MM.1S (cell line): ENCODE measurements around the gene FBXO46.

Experiments
- DNase-seq: peaks from one replicate; pipeline ENCODE4 v3.0.0-alpha.2; 2015
- H2AFZ ChIP-seq: fragments of 300-600 bp; sonication (generic); 2 replicates; pipeline ENCODE4 v1.6.0; 2016; ENCODE audit warnings: antibody characterized with exemption, low read length
- H3F3A ChIP-seq: fragments of 300-600 bp; sonication (generic); 2 replicates; pipeline ENCODE4 v1.6.1; 2016; ENCODE audit warnings: mild to moderate bottlenecking, antibody characterized with exemption, low read length, moderate library complexity, mixed read lengths; ENCODE audit not compliant: insufficient read depth
- H3K27ac ChIP-seq: fragments of 300-600 bp; sonication (generic); 2 replicates; pipeline ENCODE4 v1.5.1; 2016; ENCODE audit warnings: mild to moderate bottlenecking, low read length
- H3K27me3 ChIP-seq: fragments of 300-600 bp; sonication (generic); replicated peaks from 2 replicates; pipeline ENCODE4 v1.6.0; 2016; ENCODE audit warnings: low read length; ENCODE audit not compliant: insufficient read depth
- H3K36me3 ChIP-seq: fragments of 300-600 bp; sonication (generic); replicated peaks from 2 replicates; pipeline ENCODE4 v1.6.1; 2016; ENCODE audit warnings: mild to moderate bottlenecking, low read length, mixed read lengths; ENCODE audit not compliant: insufficient read depth
- H3K4me1 ChIP-seq: fragments of 300-600 bp; sonication (generic); 2 replicates; pipeline ENCODE4 v1.6.1; 2016; ENCODE audit warnings: low read length, mixed read lengths
- H3K4me2 ChIP-seq: fragments of 300-600 bp; sonication (generic); 2 replicates; pipeline ENCODE4 v1.6.0; 2016; ENCODE audit warnings: low read depth, low read length
- H3K4me3 ChIP-seq: fragments of 300-600 bp; sonication (generic); 2 replicates; pipeline ENCODE4 v1.5.1; 2016; ENCODE audit warnings: low read length, mixed read lengths
- H3K79me2 ChIP-seq: fragments of 300-600 bp; sonication (generic); 2 replicates; pipeline ENCODE4 v1.6.1; 2016; ENCODE audit warnings: mixed run types, low read length, mixed read lengths
- H3K9ac ChIP-seq: fragments of 300-600 bp; sonication (generic); 2 replicates; pipeline ENCODE4 v1.6.1; 2016; ENCODE audit warnings: low read length, mixed read lengths
- H3K9me2 ChIP-seq: fragments of 300-600 bp; sonication (generic); replicated peaks from 2 replicates; pipeline ENCODE4 v1.6.1; 2016; ENCODE audit warnings: mild to moderate bottlenecking, low read length, mixed read lengths; ENCODE audit not compliant: insufficient read depth
- H3K9me3 ChIP-seq: fragments of 300-600 bp; sonication (generic); replicated peaks from 2 replicates; pipeline ENCODE4 v1.6.1; 2016; ENCODE audit warnings: mild to moderate bottlenecking, low read length, mixed read lengths; ENCODE audit not compliant: insufficient read depth
- H4K20me1 ChIP-seq: fragments of 300-600 bp; sonication (generic); 2 replicates; pipeline ENCODE4 v1.6.1; 2016; ENCODE audit warnings: mild to moderate bottlenecking, low read length, moderate library complexity, mixed read lengths; ENCODE audit not compliant: insufficient read depth
- EZH2 ChIP-seq: fragments of 300-600 bp; sonication (generic); optimal IDR thresholded peaks from 2 replicates; pipeline ENCODE3; 2017; ENCODE audit warnings: low read depth, mild to moderate bottlenecking, antibody characterized with exemption, low read length, mixed read lengths
- EZH2phosphoT487 ChIP-seq: fragments of 300-600 bp; sonication (generic); IDR thresholded peaks from 2 replicates; pipeline ENCODE4 v1.6.1; 2018; ENCODE audit warnings: antibody characterized with exemption, low read length
- TF ChIP-seq, protein P1 (sequence below): fragments of 300-600 bp; sonication (generic); IDR thresholded peaks from 2 replicates; pipeline ENCODE4 v1.5.1; 2016; ENCODE audit warnings: antibody characterized with exemption, low read length, mixed read lengths

FBXO46 gene

DNA sequence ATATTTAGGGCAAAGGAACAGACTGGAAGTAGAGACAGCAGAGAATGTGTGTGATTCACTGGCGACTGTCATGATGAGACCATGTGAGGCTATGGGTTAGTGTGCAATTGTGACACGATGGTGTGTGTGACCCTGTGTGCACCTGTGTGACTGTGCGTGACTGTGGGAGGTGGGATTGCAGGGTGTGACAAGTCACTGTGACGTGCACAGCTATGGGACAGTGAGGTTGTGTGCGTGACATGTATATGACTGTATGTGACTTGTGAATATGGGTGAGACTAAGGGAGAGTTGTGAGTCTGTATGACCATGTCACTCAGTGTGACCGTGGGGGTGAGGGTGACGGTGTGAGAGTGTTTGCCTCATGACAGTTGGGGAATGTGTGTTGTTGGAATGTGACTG is 66.1 kb downstream of the FBXO46 start:
- H3K9me3 ChIP-seq, result no peaks in the 10 kb centered on the region
- H2AFZ ChIP-seq, result no peak overlapping the region
- peaks cover 4% of the 10 kb centered on the region; the same call in 1 of the 2 replicates for H3F3A ChIP-seq
- DNase-seq, result no peak
- no peak overlapping the region for H3K4me2 ChIP-seq
- H3K36me3 ChIP-seq, result no peaks in the 10 kb centered on the region
- no peaks in the 10 kb centered on the region for H3K79me2 ChIP-seq
- no peaks in the 10 kb centered on the region for H3K9me2 ChIP-seq
- H4K20me1 ChIP-seq, result no peaks in the 10 kb centered on the region
- H3K9ac ChIP-seq, result no peak overlapping the region
- H3K27me3 ChIP-seq, result peaks cover 43% of the 10 kb centered on the region
- peaks cover 5% of the 10 kb centered on the region; the same call in 1 of the 2 replicates for H3K4me1 ChIP-seq
- H3K27ac ChIP-seq, result no peak overlapping the region
- TF ChIP-seq, protein P1, sequence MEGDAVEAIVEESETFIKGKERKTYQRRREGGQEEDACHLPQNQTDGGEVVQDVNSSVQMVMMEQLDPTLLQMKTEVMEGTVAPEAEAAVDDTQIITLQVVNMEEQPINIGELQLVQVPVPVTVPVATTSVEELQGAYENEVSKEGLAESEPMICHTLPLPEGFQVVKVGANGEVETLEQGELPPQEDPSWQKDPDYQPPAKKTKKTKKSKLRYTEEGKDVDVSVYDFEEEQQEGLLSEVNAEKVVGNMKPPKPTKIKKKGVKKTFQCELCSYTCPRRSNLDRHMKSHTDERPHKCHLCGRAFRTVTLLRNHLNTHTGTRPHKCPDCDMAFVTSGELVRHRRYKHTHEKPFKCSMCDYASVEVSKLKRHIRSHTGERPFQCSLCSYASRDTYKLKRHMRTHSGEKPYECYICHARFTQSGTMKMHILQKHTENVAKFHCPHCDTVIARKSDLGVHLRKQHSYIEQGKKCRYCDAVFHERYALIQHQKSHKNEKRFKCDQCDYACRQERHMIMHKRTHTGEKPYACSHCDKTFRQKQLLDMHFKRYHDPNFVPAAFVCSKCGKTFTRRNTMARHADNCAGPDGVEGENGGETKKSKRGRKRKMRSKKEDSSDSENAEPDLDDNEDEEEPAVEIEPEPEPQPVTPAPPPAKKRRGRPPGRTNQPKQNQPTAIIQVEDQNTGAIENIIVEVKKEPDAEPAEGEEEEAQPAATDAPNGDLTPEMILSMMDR, result no peak
- TF ChIP-seq EZH2phosphoT487 (no peak), EZH2 (no peak)
- H3K4me3 ChIP-seq, result no peak overlapping the region

DNA sequence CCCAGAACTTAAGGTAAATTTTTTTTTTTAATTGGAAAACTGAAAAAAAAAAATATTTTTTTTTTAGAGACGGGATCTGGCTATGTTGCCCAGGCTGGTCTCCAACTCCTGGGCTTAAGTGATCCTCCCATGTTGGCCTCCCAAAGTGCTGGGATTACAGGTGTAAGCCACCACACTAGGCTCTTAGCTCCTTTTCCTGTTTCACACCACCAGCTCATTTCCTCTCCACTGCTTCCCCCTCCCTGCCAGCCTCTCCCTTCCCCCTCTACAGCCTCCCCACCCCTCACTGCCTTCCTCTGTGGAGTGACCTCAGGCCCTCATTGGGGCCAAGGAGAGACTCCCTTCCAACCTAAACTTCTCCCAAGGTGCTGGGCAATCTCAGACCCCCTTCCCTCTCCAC is 66.9 kb downstream of the FBXO46 start:
- Histone ChIP-seq H3K9me2 (no peaks in the 10 kb centered on the region), H3K9ac (no peak overlapping the region), H3K4me3 (no peak overlapping the region), H3K27me3 (peaks cover 44% of the 10 kb centered on the region), H3F3A (peaks cover 4% of the 10 kb centered on the region; the same call in 1 of the 2 replicates), H3K4me2 (no peak overlapping the region), H4K20me1 (no peaks in the 10 kb centered on the region), H3K27ac (no peak overlapping the region), H3K36me3 (no peaks in the 10 kb centered on the region), H3K4me1 (peaks cover 5% of the 10 kb centered on the region; the same call in 1 of the 2 replicates), H2AFZ (no peak overlapping the region), H3K79me2 (no peaks in the 10 kb centered on the region), H3K9me3 (no peaks in the 10 kb centered on the region)
- no peak for TF ChIP-seq EZH2
- TF ChIP-seq EZH2phosphoT487, result no peak
- TF ChIP-seq, protein P1, result no peak
- DNase-seq, result no peak

DNA sequence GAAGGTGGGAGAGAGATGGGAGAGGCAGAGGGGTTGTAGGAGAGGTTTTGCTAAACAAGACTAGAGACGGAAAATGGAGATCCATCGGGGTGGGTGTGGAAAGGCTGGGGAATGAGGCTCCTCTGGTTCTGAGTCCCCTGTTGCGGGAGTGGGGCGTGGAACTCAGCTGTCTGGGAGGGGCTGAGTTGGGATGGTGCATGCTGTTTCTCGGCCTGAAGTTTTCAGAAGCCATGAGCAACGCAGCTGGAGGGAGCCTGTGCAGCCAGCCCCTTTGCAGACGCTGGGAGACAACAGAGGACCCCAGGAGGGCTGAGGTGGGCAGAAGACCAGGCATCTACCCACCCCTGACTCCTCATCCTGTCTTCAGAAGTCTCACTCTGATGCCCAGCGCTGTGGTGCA is 70.1 kb downstream of the FBXO46 start:
- Histone ChIP-seq H3K4me1 (no peaks in the 10 kb centered on the region), H3K36me3 (no peaks in the 10 kb centered on the region), H3K27ac (no peak overlapping the region), H2AFZ (no peak overlapping the region), H3K9me3 (no peaks in the 10 kb centered on the region), H3K4me3 (no peak overlapping the region), H3K4me2 (no peak overlapping the region), H3F3A (no peaks in the 10 kb centered on the region), H3K9me2 (no peaks in the 10 kb centered on the region), H3K79me2 (no peaks in the 10 kb centered on the region), H3K27me3 (peaks cover 47% of the 10 kb centered on the region), H4K20me1 (no peaks in the 10 kb centered on the region), H3K9ac (no peak overlapping the region)
- no peak for DNase-seq
- TF ChIP-seq EZH2phosphoT487 (no peak), EZH2 (no peak)
- TF ChIP-seq, protein P1, result no peak
